HG02588 (cell line): ENCODE measurements around the gene ZNF615.
"Not testable (repeated sequence)": the region's sequence is repeated elsewhere in the genome, so short reads cannot be mapped to it uniquely, and the experiment has no call there.

ENCODE experiments used
- ATAC-seq: cut with Tn5 transposase; IDR thresholded peaks from one replicate; pipeline ENCODE4 v1.9.1; 2021; ENCODE audit warnings: mild to moderate bottlenecking, moderate library complexity; ENCODE audit not compliant: unreplicated experiment

Gene ZNF615

DNA sequence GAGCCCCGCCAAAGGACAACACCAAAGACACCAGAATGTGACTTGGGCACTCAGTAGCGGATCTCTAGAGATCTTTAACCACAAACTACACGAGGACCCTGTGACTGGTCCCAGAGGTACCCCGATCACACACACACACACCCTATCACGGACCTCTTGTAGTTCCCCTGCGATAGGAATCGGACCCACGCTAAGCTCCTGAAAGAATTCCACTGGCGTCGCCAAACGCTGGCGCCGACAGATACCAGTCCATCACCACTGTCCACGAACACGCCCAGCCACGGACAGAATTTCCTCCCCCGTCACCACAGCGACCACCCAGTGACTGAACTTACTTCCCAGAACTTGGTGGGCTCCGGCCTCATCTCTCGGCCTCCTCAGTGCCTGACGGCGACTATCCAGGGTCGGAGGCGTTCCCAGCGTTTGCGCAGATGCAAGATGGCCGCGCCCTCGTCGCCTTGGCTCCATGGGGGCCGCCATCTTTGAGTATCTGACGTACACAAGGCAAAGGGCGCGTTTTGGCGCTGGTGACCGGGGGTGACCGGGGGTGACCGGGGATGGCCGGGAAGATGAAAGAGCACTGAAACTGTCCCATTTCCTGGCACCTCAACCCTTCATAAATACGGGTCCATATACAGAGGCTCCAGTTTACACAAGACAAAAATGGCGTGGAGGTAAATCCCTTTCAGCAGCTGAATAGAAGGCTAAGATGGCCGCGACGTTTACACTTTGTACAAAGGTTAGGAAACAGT is at the start of gene ZNF615:
TSS of gene ZNF615 (minus strand) at position 406 of the 752 bp plus-strand sequence. CDS start 4,500 bp downstream, outside the sequence.
- peak; percentile 91 for ATAC-seq

DNA sequence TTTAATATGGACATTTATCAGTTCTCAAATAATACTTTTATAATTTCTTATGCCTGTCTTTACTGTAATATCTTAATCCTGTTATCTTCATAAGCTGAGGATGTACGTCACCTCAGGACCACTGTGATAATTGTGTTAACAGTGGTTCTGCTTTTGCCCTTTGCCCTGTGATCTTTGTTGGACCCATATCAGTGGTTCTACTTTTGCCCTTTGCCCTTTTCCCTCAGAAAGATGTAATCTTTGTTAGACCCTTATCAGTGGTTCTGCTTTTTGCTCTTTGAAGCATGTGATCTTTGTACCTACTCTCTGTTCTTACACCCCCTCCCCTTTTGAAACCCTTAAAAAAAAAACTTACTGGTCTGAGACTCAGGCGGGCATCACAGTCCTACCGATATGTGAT is 48.5 kb upstream of the ZNF615 start:
- ATAC-seq, result not testable (repeated sequence)

DNA sequence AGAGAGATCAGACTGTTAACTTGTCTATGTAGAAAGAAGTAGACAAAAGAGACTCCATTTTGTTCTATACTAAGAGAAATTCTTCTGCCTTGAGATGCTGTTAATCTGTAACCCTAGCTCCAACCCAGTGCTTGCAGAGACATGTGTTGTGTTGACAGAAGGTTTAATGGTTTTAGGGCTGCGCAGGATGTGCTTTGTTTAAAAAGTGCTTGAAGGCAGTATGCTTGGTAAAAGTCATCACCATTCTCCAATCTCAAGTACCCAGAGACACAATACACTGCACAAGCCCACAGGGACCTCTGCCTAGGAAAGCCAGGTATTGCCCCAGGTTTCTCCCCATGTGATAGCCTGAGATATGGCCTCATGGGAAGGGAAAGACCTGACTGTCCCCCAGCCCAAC is 43.7 kb upstream of the ZNF615 start:
- ATAC-seq, result not testable (repeated sequence)

DNA sequence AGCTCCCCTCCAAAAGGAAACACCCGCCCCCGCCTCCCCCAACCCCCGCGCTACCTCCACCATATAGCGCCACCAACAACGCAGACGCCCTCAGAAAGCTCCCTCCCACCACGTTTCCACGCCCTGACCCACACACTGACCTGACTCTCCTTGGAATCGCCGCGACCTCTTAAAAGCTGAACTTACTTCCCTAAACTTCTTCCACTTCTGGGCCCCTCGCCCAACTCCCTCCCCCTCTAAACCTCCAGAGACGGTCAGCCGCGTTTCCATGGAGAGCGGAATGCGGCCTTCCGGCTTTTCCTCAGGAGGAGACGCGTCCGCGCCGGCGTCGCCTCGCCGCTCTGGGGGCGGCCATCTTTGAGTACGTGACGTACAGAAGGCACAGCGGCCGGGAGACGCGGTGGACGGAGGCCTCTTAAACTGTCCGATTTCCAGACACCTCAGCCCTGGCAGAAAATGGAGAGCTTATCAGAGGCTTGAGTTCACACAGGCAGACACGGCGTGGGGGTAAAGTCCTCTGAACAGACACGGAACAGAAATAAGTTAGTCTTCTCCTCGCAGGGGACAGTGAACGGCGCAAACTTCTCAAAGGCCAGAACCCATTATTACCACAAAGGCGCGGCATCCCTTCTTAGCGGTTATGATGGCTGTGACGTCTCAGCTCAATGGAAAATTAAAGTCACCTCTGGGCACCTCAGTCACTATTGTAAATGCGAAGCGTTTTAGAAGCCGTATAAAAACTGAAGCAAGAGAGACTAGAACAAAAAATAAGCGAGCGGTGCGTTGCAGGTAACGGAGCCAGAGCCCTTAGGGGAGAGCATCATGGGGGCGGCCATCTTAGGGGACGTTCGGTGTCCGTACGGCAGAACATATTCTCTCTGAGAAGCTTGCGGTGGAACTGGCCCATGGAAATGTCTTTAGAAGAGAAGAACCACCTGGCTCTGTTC is 40.8 kb upstream of the ZNF615 start, which contains the start of gene ZNF432:
TSS of gene ZNF432 (minus strand) at position 284 of the 947 bp plus-strand sequence. CDS start 1,970 bp downstream, outside the sequence.
- peak; percentile 91 for ATAC-seq

DNA sequence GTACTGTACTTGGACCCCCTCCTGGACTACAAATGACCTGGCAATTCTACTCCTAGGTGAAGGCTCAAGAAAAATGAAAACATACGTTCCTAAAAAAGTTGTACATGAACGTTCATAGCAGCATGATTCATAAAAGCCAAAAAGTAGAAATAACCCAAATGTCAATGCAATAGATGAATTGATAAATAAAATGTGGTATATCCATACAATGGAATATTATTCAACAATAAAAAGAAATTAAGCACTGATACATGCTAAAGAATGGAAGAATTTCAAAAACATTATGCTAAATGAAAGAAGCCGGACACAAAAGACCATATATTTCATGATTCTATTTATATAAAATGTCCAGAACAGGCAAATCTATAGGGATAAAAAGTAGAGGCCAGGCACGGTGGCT is 31.2 kb upstream of the ZNF615 start:
- ATAC-seq, result no peak

DNA sequence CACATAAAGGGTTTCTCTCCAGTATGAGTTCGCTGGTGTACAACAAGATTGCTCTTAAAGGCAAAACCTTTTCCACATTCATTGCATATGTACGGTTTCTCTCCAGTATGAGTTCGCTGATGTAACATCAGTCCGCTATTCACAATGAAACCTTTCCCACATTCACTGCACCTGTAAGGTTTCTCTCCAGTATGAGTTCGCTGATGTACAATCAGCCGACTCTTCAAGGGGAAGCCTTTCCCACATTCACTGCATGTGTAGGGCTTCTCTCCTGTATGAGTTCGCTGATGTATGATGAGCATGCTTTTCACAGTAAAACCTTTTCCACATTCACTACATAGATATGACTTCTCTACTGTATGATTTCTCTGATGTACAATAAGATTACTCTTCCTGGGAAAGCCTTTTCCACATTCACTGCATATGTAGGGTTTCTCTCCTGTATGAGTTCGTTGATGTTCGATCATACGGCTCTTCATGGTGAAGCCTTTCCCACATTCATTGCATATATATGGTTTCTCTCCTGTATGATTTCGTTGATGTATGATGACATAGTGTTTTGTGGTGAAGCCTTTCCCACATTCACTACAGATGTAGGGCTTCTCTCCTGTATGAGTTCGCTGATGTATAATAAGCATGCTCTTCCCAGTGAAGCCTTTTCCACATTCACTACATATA is 26.2 kb upstream of the ZNF615 start:
- no peak for ATAC-seq

DNA sequence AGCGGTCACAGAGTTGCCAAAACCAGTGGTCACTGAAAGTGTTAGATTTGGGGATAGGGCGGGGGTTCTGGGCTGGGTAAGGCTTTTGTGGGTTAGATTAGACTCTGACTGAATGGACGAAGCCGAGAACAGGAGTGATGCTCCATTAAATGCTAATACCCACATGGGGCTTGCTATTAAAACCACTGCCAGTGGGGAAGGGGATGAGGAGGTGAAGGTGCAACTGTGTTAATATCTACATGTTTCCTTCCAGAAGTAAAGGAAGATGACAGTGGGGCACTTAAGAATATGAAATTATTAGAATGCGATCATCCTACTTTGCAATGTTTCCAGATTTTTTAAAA is 20.7 kb upstream of the ZNF615 start:
- ATAC-seq, result peak; percentile 21

DNA sequence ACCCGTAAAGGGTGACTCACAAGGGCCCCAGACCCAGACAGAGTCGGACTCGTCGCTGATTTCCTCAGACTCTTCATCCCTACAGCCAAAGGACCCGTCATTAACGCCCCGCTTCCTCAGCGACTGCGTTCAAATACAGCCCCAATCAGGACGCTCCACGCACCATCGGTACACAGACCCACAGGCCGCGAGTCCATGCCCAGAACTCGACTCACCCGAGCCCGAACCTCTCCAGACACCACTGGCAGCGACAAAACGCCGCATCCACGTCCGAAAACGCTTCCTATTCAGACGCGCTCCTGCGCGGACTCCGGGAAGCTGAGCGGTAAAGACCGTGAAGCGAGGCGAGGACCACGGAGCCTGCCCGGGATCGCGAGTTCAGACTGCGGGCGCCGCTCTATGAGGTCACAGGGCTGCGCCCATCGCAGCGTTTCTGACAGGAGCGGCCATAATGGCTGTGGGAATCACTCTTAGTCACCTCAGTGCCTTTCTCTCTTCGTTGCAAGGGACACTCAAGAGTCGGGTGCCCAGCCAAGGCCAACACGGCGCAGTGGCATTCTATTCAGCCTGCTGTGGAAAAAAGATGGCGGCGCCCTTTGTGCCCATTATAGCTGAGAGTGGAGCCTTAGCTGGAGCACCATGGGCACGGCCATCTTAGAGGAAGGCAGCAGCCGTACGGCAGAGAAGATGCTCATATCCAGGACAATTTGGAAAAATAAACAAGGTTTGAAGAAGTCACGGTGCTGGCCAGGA is 20.2 kb upstream of the ZNF615 start, which contains the start of gene ZNF614:
TSS of gene ZNF614 (minus strand) at position 353 of the 753 bp plus-strand sequence. CDS start 2,634 bp downstream, outside the sequence.
- peak; percentile 83 for ATAC-seq

DNA sequence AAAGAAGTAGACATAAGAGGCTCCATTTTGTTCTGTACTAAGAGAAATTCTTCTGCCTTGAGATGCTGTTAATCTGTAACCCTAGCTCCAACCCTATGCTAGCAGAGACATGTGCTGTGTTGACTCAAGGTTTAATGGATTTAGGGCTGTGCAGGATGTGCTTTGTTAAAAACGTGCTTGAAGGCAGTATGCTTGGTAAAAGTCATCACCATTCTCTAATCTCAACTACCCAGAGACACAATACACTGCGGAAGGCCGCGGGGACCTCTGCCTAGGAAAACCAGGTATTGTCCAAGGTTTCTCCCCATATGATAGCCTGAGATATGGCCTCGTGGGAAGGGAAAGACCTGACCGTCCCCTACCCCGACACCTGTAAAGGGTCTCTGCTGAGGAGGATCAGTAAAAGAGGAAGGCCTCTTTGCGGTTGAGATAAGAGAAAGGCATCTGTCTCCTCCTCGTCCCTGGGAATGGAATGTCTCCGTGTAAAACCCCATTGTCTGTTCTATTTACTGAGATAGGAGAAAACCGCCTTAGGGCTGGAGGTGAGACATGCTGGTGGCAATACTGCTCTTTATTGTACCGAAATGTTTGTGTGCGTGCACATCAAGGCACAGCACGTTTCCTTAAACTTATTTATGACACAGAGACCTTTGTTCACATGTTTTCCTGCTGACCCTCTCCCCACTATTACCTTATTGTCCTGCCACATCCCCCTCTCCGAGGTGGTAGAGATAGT is 18.4 kb upstream of the ZNF615 start:
- not testable (repeated sequence) for ATAC-seq

DNA sequence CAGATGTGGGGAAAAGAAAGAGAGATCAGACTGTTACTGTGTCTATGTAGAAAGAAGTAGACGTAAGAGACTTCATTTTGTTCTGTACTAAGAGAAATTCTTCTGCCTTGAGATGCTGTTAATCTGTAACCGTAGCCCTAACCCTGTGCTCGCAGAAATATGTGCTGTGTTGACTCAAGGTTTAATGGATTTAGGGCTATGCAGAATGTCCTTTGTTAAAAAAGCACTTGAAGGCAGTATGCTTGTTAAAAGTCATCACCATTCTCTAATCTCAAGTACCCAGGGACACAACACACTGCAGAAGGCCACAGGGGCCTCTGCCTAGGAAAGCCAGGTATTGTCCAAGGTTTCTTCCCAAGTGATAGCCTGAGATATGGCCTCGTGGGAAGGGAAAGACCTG is 16.5 kb upstream of the ZNF615 start:
- ATAC-seq, result not testable (repeated sequence)

DNA sequence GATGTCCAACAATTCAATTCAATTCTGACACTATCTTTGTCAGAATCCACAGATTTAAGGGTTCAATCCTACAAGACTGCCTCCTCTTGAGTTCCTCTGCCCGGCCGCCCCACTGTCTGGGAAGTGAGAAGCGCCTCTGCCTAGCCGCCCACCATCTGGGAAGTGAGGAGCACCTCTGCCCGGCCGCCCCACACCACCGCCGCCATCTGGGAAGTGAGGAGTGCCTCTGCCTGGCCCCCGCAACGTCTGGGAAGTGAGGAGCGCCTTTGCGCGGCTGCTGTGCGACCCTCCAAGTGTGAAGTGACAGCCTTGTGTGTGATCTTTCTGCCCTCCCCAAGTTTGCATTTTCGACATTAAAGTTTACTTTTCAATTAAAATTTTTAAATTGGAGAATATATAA is 14.2 kb upstream of the ZNF615 start:
- no peak for ATAC-seq

DNA sequence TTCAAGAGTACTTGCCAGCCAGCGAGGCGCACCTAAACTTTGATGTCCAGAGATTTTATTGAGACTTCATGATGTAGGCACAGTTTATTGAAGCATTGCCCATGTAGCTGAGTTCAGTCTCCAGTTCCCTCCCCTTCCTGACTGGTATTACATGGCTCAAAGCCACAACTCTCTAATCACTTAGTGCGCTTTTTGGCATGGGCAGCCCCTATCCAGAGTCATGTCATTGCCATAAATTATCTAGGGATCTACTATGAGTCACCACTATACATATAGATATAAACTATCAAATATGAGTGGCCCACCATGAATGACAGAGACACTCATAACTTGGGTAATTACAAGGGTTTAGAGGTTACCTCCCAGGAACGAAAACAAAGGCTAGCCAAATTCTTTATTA is 12.5 kb upstream of the ZNF615 start:
- no peak for ATAC-seq

DNA sequence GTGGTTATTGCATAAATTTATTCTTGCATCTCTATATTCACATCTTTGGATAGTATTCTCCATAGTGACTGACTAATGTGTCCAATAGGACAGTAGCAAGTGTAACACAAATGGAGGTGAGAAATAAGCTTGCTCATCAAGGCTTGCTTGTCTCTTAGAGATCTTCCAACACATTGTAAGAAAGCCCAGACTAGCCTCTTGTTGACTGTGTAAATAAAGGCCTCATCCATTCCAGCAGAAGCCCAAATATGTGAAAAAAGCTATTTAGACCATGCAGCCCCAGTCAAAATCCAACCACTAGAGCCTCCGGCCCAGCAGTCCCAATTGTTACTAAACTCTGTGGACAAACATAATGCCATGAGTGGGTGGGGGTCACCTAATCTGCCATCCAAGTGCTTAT is 2.7 kb upstream of the ZNF615 start:
- ATAC-seq, result no peak

DNA sequence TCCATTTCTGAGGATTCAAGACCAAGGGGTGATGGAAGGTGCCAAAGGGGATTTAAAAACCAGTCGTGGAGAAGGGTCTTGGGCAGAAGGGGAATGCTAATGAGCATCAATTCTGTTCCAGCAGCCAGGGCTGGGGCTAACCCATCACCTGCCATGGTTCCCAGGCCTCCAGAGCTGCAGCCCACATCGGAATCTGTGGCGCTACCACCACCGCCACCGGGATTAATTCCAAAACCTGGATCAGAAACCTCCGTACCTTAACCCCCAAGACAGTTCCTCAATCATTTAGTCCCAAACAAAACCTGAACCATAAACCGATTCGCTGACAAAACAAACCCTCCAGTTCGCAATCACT is 583 bp downstream of the ZNF615 start:
- peak; percentile 14 for ATAC-seq

DNA sequence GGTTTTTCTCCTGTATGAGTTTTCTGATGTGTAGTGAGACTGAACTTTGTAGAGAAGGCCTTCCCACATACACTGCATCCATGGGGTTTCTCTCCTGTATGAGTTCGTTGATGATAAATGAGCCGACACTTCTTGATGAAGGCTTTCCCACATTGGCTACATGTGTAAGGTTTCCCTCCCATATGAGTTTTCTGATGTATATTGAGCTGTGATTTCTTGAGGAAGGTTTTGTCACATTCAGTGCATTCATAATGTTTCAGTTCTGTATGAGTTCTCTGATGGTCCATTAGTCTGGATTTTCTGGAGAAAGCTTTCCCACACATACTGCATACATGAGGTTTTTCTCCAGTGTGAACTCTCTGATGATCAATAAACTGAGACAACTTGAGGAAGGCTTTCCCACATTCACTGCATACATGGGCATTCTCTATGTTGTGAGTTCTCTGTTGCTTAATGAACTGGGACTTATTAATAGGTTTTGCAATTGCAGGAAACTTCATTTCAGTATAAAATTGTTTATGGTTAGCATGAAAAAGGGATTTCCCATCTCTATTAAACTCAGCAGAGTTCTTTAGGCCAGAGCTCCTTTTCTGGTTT is 13.9 kb downstream of the ZNF615 start:
- ATAC-seq, result no peak

DNA sequence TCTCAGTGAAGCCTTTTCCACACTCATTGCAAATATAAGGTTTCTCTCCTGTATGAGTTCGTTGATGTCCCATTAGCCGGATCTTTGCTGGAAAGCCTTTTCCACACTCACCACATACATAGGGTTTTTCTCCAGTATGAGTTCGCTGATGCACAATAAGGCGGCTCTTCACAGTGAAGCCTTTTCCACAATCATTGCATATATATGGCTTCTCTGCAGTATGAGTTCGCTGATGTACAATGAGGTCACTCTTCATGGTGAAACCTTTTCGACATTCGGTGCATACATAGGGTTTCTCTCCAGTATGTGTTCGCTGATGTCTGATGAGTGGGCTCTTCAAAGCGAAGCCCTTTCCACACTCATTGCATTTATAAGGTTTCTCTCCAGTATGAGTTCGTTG is 14.6 kb downstream of the ZNF615 start:
- no peak for ATAC-seq

DNA sequence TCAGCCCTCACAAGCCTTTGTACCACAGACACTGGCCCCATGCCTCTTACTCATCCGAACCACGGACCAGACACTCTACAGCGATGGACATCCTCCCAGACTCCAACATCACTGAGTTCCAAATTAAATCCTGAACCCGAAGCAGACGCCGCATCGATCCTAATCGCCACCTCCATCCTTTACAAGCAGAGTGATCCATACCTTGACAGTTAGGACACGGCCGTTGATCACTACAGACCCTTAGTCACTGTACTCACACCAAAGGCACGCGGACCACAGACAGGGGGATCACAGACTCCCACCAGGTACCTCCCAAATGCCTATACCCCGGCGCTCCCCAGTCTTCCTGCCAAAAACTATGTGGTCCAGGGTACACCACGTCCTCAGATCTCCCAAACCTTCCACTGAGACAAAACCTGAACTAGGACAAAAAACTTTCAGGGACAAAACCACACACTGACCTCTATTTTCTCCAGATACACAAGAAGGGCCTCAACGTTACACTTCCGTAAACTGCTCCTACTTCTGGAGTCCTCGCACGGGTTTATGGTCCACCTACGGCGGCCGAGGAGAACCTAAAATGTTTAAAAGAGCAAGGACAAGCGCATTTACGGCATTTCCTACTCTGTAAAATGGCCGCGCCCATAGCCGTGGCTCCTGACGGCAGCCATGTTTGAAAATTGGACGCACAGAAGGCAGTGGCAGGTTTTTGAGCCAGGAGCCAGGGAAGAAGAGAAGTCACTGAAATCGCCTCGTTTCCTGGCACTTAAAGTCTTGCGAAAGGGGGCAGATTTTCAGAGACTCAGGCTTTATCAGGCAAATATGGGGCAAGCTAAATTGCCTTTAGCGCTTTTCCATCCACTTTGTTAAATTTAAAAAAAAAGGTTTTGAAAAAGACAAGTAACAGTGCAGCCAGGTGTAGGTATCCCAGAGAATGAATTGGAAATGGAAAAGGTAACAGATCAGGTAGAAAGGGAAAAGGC is 21.4 kb downstream of the ZNF615 start, which contains the start of gene ZNF350:
TSS of gene ZNF350 (minus strand) at position 532 of the 983 bp plus-strand sequence. CDS start 12,480 bp downstream, outside the sequence.
- peak; percentile 68 for ATAC-seq

DNA sequence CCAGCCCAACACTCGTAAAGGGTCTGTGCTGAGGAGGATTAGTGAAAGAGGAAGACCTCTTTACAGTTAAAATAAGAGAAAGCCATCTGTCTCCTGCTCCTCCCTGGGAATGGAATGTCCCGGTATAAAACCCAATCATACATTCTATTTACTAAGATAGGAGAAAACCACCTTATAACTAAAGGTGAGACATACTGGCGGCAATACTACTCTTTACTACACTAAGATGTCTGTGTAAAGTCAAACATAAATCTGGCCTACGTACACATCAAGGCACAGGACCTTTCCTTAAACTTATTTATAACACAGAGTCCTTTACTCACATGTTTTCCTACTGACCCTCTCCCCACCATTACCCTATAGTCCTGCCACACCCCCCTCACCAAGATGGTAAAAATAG is 24.6 kb downstream of the ZNF615 start:
- no peak for ATAC-seq
